Mucosa of stomach (tissue), 1 donor: ENCODE results near the gene TAF8.
A peak's percentile ranks its signal among the peaks of the same experiment; 100 is the strongest.
"Not testable (repeated sequence)": the region's sequence is repeated elsewhere in the genome, so short reads cannot be mapped to it uniquely, and the experiment has no call there.

ENCODE experiments used
- H3K27me3 ChIP-seq: one replicate; pipeline ENCODE4 v1.7.0; 2013; ENCODE audit warnings: mild to moderate bottlenecking, low read length; ENCODE audit not compliant: control insufficient read depth, insufficient read depth
- H3K36me3 ChIP-seq: one replicate; pipeline ENCODE4 v1.7.0; 2013; ENCODE audit warnings: low read length; ENCODE audit not compliant: control insufficient read depth, insufficient read depth
- H3K4me1 ChIP-seq: one replicate; pipeline ENCODE4 v1.7.0; 2013; ENCODE audit warnings: mild to moderate bottlenecking, low read length; ENCODE audit not compliant: control insufficient read depth, insufficient read depth
- H3K4me3 ChIP-seq: one replicate; pipeline ENCODE4 v1.7.0; 2013; ENCODE audit warnings: low read length
- H3K9ac ChIP-seq: one replicate; pipeline ENCODE4 v1.7.0; 2013; ENCODE audit warnings: mild to moderate bottlenecking, low read length, moderate library complexity
- H3K9me3 ChIP-seq: one replicate; pipeline ENCODE4 v1.7.0; 2013; ENCODE audit warnings: mild to moderate bottlenecking, low read length, moderate library complexity; ENCODE audit not compliant: control insufficient read depth
- donor health status: Pancreatic carcinoma.

TAF8 gene

GRCh38 chr6:42050297-42051267 lies at the start of gene TAF8:
Gene TAF8 (plus strand): TSS chr6:42050524. CDS start chr6:42050542, 18 bp downstream.
- peak within 1 kb of the TSS; percentile 96 for H3K4me3 ChIP-seq
- H3K9me3 ChIP-seq, result no peaks in the 10 kb centered on the region
- H3K27me3 ChIP-seq, result no peaks in the 10 kb centered on the region
- H3K36me3 ChIP-seq, result peaks cover 4% of the 10 kb centered on the region
- peaks cover 45% of the 10 kb centered on the region for H3K4me1 ChIP-seq
- peak within 1 kb of the TSS; percentile 83 for H3K9ac ChIP-seq

GRCh38 chr6:42001506-42001905 lies 48.8 kb upstream of the TAF8 start:
- peaks cover 7% of the 10 kb centered on the region for H3K4me1 ChIP-seq

GRCh38 chr6:42003658-42004057 lies 46.7 kb upstream of the TAF8 start:
- not testable (repeated sequence) for H3K4me3 ChIP-seq, H3K36me3 ChIP-seq, H3K4me1 ChIP-seq, H3K9me3 ChIP-seq, H3K27me3 ChIP-seq, H3K9ac ChIP-seq

More at GRCh38 chr6:42001506-42001905, 48.8 kb upstream of the TAF8 start:
- Histone ChIP-seq H3K9ac (no peak overlapping the region), H3K27me3 (no peaks in the 10 kb centered on the region), H3K36me3 (no peaks in the 10 kb centered on the region), H3K9me3 (no peaks in the 10 kb centered on the region), H3K4me3 (no peak overlapping the region)

- Histone ChIP-seq H3K36me3 (no peaks in the 10 kb centered on the region), H3K4me1 (peaks cover 5% of the 10 kb centered on the region), H3K9ac (no peak overlapping the region), H3K9me3 (no peaks in the 10 kb centered on the region), H3K27me3 (no peaks in the 10 kb centered on the region), H3K4me3 (no peak overlapping the region)
Observed at GRCh38 chr6:42007286-42008137, 42.8 kb upstream of the TAF8 start.

- not testable (repeated sequence) for H3K36me3 ChIP-seq, H3K27me3 ChIP-seq, H3K4me1 ChIP-seq, H3K4me3 ChIP-seq, H3K9me3 ChIP-seq, H3K9ac ChIP-seq
Observed at GRCh38 chr6:42008138-42008528, 42.2 kb upstream of the TAF8 start.

GRCh38 chr6:42009844-42010184 lies 40.5 kb upstream of the TAF8 start:
- Histone ChIP-seq H3K9me3 (no peaks in the 10 kb centered on the region), H3K9ac (no peak overlapping the region), H3K4me1 (peaks cover 5% of the 10 kb centered on the region), H3K4me3 (no peak overlapping the region), H3K27me3 (no peaks in the 10 kb centered on the region), H3K36me3 (no peaks in the 10 kb centered on the region)

- no peaks in the 10 kb centered on the region for H3K9me3 ChIP-seq
- peaks cover 5% of the 10 kb centered on the region for H3K4me1 ChIP-seq
- no peak overlapping the region for H3K9ac ChIP-seq
- no peaks in the 10 kb centered on the region for H3K36me3 ChIP-seq
- no peaks in the 10 kb centered on the region for H3K27me3 ChIP-seq
- no peak overlapping the region for H3K4me3 ChIP-seq
Observed at GRCh38 chr6:42010185-42010891, 40.0 kb upstream of the TAF8 start.

GRCh38 chr6:42010909-42011308 lies 39.4 kb upstream of the TAF8 start:
- H3K4me3 ChIP-seq, result no peak overlapping the region
- no peak overlapping the region for H3K9ac ChIP-seq
- no peaks in the 10 kb centered on the region for H3K9me3 ChIP-seq
- peaks cover 5% of the 10 kb centered on the region for H3K4me1 ChIP-seq
- H3K36me3 ChIP-seq, result no peaks in the 10 kb centered on the region
- no peaks in the 10 kb centered on the region for H3K27me3 ChIP-seq

- Histone ChIP-seq H3K4me1 (peaks cover 5% of the 10 kb centered on the region), H3K27me3 (no peaks in the 10 kb centered on the region), H3K4me3 (no peak overlapping the region), H3K36me3 (no peaks in the 10 kb centered on the region), H3K9me3 (no peaks in the 10 kb centered on the region), H3K9ac (no peak overlapping the region)
Observed at GRCh38 chr6:42012501-42013133, 37.7 kb upstream of the TAF8 start.

- Histone ChIP-seq H3K9ac (no peak overlapping the region), H3K9me3 (no peaks in the 10 kb centered on the region), H3K4me3 (no peak overlapping the region), H3K36me3 (no peaks in the 10 kb centered on the region), H3K4me1 (peaks cover 5% of the 10 kb centered on the region), H3K27me3 (no peaks in the 10 kb centered on the region)
Observed at GRCh38 chr6:42013134-42013516, 37.2 kb upstream of the TAF8 start.

- Histone ChIP-seq H3K4me1 (no peaks in the 10 kb centered on the region), H3K9me3 (no peaks in the 10 kb centered on the region), H3K36me3 (no peaks in the 10 kb centered on the region), H3K4me3 (no peak overlapping the region), H3K9ac (no peak overlapping the region), H3K27me3 (no peaks in the 10 kb centered on the region)
Observed at GRCh38 chr6:42017021-42017643, 33.2 kb upstream of the TAF8 start.
